K562 (cell line): ENCODE measurements around the gene DBP. TPM values are rescaled to one million over a fixed set of nuclear protein-coding genes. Genes with fewer than 3 reads are reported as not detected.

ENCODE experiments used
- C11orf30 ChIP-seq: fragments of 450-650 bp; IDR thresholded peaks from 2 replicates; pipeline ENCODE4 v1.6.1; 2016; ENCODE audit warnings: low read depth, mild to moderate bottlenecking
- CCAR2 ChIP-seq: fragments of 200-400 bp; formaldehyde crosslinking; IDR thresholded peaks from 2 replicates; pipeline ENCODE4 v1.6.1; 2017; ENCODE audit warnings: mild to moderate bottlenecking, low read depth, low read length
- HOXB6 ChIP-seq: fragments of 250-450 bp; sonication (Bioruptor Pico); IDR thresholded peaks from 2 replicates; pipeline ENCODE4 v1.5.1; 2022; ENCODE audit warnings: mild to moderate bottlenecking, borderline replicate concordance
- JUND ChIP-seq, 2 experiments: IDR thresholded peaks; 2 replicates in 1 of 2; 3 replicates in 1 of 2; pipeline ENCODE4 v1.6.1; 2011; ENCODE audit warnings: borderline replicate concordance in 2 of 2, low read depth in 2 of 2, low read length in 2 of 2, improper control_type of control experiment in 1 of 2, missing biosample characterization in 1 of 2, missing genetic modification characterization in 1 of 2, missing genetic modification reagents in 1 of 2
- KAT7 ChIP-seq: sonication (generic); formaldehyde crosslinking; IDR thresholded peaks from 2 replicates; pipeline ENCODE4 v1.8.0; 2022; ENCODE audit warnings: missing genetic modification reagents, mild to moderate bottlenecking, borderline replicate concordance
- MED1 ChIP-seq: sonication (generic); formaldehyde crosslinking; IDR thresholded peaks from 2 replicates; pipeline ENCODE4 v1.8.1; 2023; ENCODE audit warnings: missing genetic modification reagents, borderline replicate concordance
- NRF1 ChIP-seq, 2 experiments: fragments of 450-650 bp; IDR thresholded peaks in 1 of 2; conservative IDR thresholded peaks in 1 of 2; 2 replicates each; pipeline ENCODE4 v1.6.1; 2014; ENCODE audit warnings: mild to moderate bottlenecking in 2 of 2
- PHTF2 ChIP-seq: fragments of 250-450 bp; sonication (Bioruptor Pico); IDR thresholded peaks from 2 replicates; pipeline ENCODE4 v1.5.0; 2021; ENCODE audit warnings: mild to moderate bottlenecking
- ZNF217 ChIP-seq: sonication (generic); formaldehyde crosslinking; IDR thresholded peaks from 2 replicates; pipeline ENCODE4 v1.8.0; 2022; ENCODE audit warnings: mild to moderate bottlenecking, missing genetic modification reagents
- ZNF274 ChIP-seq: IDR thresholded peaks from 2 replicates; pipeline ENCODE4 v1.6.1; 2011; ENCODE audit warnings: low read depth, mild to moderate bottlenecking, low read length, moderate library complexity, borderline replicate concordance
- ZNF282 ChIP-seq: sonication (generic); formaldehyde crosslinking; IDR thresholded peaks from 2 replicates; pipeline ENCODE4 v1.8.1; 2023; ENCODE audit warnings: missing genetic modification reagents
- ZNF785 ChIP-seq: fragments of 250-450 bp; sonication (Bioruptor Pico); IDR thresholded peaks from 2 replicates; pipeline ENCODE4 v1.4.0; 2020; ENCODE audit warnings: mild to moderate bottlenecking
- polyA plus RNA-seq, 8 experiments: library from polyadenylated mRNA; depleted of rRNA in 4 of 8; stranded (reverse) in 5 of 8; unstranded in 3 of 8; fragments of >200 nt; fragmentation: Nextera tagmentation in 2 of 8; fragmentation: Illumina TruSeq in 1 of 8; extraction: Ambion mirVana in 2 of 8; extraction: Trizol in 1 of 8; gene quantifications; 2 replicates each; pipeline versions ENCODE4 v1.2.1 to v1.2.3, GENCODE V29; 2011 to 2014; ENCODE audit warnings: inconsistent platforms in 1 of 8, missing spikeins in 1 of 8
- total RNA-seq, 7 experiments: library from RNA; depleted of rRNA in 6 of 7; stranded (reverse); fragments of >200 nt in 6 of 7; fragmentation: Illumina TruSeq in 2 of 7; extraction: Trizol in 2 of 7; gene quantifications; 2 replicates each; pipeline versions ENCODE4 v1.2.1 to v1.2.3, GENCODE V29; 2011 to 2021; ENCODE audit warnings: low replicate concordance in 1 of 7
- TF ChIP-seq, protein P1 (sequence below): sonication (generic); IDR thresholded peaks from 2 replicates; pipeline ENCODE4 v1.6.1; 2016
- TF ChIP-seq, protein P2 (sequence below): fragments of 450-650 bp; IDR thresholded peaks from 2 replicates; pipeline ENCODE4 v1.6.1; 2016; ENCODE audit warnings: low read depth
- TF ChIP-seq, protein P3 (sequence below): sonication (generic); formaldehyde crosslinking; IDR thresholded peaks from 2 replicates; pipeline ENCODE4 v1.8.1; 2023; ENCODE audit warnings: mild to moderate bottlenecking, missing genetic modification reagents

DBP gene
- total and polyA plus RNA-seq, 9 of the 15 experiments (the other 6 are each of a cell fraction or from before 2014, with no cell fraction given): 0.25 to 5.5 (median 1.8) TPM

DNA sequence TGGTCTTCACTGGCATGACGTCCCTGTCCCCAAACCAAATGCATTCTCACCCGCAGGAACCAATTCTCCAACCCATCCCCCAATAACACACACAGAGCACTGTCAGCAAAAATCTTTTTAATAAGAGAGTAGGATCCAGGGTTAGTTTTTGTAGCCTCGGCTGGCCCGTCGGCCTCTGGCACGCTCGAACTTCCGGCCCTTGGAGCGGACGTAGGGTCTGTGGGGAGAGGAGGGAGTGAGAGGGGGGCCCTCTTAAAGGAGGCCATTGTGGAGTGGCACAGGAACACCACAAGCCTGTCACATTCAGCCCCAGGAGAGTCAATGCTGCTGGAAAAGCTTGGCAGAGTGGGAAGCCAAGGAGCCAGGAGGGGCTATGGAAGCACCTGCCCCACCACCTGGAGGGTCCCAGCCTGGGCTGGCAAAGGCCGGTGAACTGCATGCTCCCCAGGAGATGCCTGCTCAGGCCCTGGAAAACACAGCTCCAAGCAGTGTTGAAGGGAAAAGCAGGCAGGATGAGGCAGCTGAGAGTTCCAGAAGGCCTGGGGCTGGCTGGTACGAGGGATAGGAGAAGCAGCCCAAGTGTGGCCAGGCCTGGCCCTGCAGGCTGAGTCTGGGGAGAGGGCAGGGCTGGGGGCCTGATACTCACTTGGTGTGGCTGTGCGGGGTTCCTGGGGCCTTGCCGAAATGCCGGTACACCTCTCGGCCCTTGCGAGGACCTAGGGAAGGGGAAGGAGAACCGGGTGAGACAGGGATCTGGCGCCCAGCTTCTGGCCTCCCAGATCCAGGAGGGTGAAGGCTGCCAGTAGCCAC lies 21.7 kb downstream of the DBP start (continued):
- TF ChIP-seq HOXB6 (CRISPR knock-in tag) (no peak), KAT7 (CRISPR knock-in tag) (no peak), PHTF2 (CRISPR knock-in tag) (no peak), MED1 (no peak), C11orf30 (peak; percentile 84), JUND (IDR thresholded peaks at IDR 0.05; ENCODE audit: borderline replicate concordance, low read depth, low read length) (no peak), JUND (tag; IDR thresholded peaks at IDR 0.05; ENCODE audit: borderline replicate concordance, low read depth, low read length) (no peak), ZNF785 (CRISPR knock-in tag) (no peak), CCAR2 (no peak), ZNF274 (no peak), ZNF217 (CRISPR knock-in tag) (no peak), ZNF282 (CRISPR knock-in tag) (no peak), NRF1 (conservative IDR thresholded peaks at IDR 0.05 in 1 of 2, IDR thresholded peaks at IDR 0.05 in 1 of 2) (no peak)
- TF ChIP-seq, protein P1, sequence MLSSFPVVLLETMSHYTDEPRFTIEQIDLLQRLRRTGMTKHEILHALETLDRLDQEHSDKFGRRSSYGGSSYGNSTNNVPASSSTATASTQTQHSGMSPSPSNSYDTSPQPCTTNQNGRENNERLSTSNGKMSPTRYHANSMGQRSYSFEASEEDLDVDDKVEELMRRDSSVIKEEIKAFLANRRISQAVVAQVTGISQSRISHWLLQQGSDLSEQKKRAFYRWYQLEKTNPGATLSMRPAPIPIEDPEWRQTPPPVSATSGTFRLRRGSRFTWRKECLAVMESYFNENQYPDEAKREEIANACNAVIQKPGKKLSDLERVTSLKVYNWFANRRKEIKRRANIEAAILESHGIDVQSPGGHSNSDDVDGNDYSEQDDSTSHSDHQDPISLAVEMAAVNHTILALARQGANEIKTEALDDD: no peak
- TF ChIP-seq, protein P2, sequence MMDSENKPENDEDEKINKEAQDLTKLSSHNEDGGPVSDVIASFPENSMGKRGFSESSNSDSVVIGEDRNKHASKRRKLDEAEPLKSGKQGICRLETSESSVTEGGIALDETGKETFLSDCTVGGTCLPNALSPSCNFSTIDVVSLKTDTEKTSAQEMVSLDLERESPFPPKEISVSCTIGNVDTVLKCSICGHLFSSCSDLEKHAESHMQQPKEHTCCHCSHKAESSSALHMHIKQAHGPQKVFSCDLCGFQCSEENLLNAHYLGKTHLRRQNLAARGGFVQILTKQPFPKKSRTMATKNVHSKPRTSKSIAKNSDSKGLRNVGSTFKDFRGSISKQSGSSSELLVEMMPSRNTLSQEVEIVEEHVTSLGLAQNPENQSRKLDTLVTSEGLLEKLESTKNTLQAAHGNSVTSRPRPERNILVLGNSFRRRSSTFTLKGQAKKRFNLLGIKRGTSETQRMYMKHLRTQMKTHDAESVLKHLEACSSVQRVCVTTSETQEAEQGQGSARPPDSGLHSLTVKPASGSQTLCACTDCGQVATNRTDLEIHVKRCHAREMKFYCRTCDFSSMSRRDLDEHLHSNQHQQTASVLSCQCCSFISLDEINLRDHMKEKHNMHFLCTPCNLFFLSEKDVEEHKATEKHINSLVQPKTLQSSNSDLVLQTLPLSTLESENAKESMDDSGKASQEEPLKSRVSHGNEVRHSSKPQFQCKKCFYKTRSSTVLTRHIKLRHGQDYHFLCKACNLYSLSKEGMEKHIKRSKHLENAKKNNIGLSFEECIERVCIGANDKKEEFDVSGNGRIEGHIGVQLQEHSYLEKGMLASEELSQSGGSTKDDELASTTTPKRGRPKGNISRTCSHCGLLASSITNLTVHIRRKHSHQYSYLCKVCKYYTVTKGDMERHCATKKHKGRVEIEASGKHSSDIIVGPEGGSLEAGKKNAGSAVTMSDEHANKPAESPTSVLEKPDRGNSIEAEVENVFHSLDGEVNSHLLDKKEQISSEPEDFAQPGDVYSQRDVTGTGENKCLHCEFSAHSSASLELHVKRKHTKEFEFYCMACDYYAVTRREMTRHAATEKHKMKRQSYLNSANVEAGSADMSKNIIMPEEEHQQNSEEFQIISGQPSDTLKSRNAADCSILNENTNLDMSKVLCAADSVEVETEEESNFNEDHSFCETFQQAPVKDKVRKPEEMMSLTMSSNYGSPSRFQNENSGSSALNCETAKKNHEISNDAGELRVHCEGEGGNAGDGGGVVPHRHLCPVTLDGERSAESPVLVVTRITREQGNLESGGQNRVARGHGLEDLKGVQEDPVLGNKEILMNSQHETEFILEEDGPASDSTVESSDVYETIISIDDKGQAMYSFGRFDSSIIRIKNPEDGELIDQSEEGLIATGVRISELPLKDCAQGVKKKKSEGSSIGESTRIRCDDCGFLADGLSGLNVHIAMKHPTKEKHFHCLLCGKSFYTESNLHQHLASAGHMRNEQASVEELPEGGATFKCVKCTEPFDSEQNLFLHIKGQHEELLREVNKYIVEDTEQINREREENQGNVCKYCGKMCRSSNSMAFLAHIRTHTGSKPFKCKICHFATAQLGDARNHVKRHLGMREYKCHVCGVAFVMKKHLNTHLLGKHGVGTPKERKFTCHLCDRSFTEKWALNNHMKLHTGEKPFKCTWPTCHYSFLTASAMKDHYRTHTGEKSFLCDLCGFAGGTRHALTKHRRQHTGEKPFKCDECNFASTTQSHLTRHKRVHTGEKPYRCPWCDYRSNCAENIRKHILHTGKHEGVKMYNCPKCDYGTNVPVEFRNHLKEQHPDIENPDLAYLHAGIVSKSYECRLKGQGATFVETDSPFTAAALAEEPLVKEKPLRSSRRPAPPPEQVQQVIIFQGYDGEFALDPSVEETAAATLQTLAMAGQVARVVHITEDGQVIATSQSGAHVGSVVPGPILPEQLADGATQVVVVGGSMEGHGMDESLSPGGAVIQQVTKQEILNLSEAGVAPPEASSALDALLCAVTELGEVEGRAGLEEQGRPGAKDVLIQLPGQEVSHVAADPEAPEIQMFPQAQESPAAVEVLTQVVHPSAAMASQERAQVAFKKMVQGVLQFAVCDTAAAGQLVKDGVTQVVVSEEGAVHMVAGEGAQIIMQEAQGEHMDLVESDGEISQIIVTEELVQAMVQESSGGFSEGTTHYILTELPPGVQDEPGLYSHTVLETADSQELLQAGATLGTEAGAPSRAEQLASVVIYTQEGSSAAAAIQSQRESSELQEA: no peak
- TF ChIP-seq, protein P3, sequence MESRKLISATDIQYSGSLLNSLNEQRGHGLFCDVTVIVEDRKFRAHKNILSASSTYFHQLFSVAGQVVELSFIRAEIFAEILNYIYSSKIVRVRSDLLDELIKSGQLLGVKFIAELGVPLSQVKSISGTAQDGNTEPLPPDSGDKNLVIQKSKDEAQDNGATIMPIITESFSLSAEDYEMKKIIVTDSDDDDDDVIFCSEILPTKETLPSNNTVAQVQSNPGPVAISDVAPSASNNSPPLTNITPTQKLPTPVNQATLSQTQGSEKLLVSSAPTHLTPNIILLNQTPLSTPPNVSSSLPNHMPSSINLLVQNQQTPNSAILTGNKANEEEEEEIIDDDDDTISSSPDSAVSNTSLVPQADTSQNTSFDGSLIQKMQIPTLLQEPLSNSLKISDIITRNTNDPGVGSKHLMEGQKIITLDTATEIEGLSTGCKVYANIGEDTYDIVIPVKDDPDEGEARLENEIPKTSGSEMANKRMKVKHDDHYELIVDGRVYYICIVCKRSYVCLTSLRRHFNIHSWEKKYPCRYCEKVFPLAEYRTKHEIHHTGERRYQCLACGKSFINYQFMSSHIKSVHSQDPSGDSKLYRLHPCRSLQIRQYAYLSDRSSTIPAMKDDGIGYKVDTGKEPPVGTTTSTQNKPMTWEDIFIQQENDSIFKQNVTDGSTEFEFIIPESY (CRISPR knock-in tag): no peak; the same call in 1 of the 2 replicates
